HG03520 (cell line): ENCODE results near the gene SLC25A10.

Source experiments
- ATAC-seq: cut with Tn5 transposase; IDR thresholded peaks from one replicate; pipeline ENCODE4 v1.9.1; 2021; ENCODE audit warnings: mild to moderate bottlenecking, moderate library complexity; ENCODE audit not compliant: unreplicated experiment

SLC25A10 gene

DNA sequence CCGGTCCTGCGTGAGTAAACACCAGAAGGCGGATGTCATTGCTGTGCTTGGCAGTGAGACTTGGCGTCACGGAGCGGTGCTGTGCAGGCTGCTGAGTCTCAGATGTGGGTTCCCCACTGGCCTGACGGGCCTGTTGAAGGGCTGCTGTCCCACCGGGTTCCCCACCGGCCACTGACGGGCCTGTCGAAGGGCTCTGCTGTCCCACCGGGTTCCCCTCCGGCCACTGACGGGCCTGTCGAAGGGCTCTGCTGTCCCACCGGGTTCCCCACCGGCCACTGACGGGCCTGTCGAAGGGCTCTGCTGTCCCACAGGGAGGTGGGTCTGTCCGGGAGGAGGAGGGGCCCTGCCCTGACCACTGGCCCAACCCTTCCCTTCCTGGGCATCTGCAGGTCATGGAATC, 25.5 kb upstream of the SLC25A10 start:
- ATAC-seq = no peak

DNA sequence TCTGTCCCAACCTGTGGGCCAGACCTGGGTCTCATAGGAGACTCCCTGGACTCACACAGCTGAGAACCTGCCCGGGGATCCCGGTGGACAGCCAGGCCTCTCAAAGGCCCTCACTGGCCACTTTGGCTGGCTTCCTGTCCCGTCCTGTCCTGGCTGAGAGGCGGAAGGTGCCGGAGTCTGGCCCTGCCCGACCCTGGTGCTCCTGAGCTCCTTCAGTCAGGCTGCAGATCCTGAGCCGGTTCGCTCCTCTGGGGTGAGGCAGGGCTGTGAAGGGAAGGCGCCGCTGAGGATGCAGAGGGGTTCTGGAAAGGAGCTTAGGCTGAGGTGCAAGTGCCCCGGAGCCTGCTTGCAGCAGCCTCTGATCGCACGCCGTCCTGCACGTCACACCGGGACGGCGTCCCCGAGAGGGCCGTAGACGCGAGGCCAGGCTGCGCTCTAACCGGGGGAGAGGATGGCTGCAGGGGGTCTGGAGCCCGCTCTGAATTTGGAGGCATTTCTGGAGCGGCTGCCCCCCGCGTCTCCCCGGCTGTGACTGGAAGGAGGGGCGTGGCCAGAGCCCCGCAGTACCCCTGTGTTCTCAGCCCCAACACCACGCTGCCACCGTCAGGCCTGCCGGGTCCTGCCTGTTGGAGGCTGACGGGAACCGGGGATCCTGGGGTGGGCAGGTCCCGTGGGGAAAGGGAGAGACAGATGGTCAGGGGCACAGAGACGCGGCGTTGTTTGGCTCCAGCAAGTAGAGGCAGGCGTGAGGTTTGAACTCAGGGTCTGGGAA, 24.1 kb upstream of the SLC25A10 start:
- ATAC-seq = no peak

DNA sequence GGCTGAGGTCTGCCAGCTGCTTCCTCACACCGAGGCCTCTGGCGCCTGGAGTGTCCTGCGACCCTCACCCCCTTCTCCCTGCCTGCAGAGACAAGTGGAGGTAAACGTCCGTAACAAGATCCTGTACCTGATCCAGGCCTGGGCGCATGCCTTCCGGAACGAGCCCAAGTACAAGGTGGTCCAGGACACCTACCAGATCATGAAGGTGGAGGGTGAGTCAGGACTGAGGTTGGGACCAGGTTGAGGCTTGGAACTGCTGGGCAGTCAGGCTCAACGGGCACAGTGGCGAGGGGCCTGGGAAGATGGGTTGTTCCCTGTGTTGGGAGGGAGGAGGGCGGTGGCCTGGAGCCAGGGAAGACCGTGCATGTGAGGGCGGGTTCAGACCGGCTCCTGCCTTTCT, 23.5 kb upstream of the SLC25A10 start:
- no peak for ATAC-seq

DNA sequence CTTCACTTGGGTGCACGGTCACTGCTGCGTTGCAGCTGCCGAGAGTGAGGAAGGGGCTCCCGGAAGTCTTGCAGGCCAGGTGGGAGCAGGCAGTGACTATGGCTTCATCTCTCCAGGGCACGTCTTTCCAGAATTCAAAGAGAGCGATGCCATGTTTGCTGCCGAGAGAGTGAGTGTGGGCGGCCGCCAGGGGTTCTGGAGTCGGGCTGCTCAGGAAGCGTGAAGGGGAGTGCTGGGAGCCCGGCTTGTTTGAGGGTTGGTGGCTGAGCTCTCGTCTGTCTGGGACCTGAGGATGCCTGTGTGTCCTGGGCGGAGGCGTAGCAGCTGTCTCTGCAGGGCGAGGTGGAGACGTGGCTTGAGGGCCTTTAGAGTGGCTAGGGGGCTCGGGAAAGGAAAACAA, 22.0 kb upstream of the SLC25A10 start:
- ATAC-seq = no peak

DNA sequence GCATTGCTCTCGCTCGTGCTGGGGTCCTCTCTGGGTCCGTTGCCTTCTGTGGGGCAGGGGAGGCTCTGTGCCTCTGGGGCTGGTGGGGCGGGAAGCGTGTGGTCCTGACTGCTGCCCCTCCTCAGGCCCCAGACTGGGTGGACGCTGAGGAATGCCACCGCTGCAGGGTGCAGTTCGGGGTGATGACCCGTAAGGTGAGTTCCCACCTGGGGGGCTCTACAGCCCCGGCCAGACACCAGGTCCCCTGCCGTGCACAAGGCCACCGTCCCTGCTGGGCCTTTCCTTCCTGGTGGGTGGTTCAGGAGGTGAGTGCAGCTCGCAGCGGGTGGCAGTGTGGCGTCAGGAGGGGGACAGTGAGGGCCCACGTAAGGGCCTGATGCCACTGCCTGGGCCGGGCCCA, 21.5 kb upstream of the SLC25A10 start:
- ATAC-seq = no peak

DNA sequence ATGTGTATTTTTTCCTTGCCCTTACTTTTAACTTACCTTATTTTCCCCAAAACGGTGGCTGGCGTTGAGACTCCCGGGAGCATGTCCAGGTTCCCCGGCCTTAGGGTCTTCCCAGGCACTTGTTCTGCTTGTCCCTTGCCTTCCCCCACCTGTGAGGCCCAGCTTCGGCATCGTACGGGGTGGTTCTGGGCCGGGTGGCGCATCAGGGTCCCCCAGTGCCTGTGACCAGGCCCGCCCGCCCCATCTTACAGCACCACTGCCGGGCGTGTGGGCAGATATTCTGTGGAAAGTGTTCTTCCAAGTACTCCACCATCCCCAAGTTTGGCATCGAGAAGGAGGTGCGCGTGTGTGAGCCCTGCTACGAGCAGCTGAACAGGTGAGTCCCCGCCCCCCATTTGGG, 20.9 kb upstream of the SLC25A10 start:
- no peak for ATAC-seq

DNA sequence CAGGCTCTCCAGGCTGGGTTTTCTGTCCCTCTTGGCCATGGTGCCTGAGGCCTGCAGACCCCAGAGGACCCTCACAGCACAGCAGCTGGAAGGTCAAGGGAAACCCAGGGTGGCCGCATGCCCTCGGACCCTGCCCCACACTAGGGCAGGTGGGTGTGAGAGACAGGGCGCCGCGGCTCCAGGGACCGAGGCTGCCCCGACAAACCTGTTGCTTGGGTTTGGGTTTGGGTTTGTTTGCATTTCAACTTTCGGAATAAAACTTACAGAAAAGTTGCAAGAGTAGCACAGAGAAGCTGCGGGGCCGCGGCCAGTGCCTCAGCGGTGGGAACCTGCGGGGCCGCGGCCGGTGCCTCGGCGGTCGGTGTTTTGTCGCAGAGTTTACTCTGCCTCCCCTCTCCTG, 20.5 kb upstream of the SLC25A10 start:
- ATAC-seq = no peak

DNA sequence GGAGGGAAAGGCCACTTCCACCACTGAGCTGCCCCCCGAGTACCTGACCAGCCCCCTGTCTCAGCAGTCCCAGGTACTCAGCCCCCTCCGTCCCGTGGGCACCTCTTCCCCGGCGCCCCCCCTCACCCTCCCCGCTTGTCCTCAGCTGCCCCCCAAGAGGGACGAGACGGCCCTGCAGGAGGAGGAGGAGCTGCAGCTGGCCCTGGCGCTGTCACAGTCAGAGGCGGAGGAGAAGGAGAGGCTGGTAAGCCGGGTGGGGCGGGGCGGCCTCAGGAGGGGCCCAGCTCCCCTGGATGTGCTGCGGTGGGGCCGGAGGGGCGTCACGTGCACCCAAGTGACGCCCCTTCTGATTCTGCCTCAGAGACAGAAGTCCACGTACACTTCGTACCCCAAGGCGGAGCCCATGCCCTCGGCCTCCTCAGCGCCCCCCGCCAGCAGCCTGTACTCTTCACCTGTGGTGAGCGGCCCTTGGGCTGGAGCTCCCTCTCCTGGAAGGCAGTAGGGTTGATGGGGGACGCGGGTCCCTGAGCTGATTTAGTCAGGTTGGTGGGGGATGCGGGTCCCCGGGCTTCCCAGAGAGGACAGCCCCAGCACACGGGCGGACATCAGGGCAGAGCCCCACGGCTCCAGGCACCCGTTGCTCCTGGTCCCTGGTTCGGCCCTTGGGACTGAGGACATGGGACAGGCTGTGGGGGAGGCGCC, 18.4 kb upstream of the SLC25A10 start:
- ATAC-seq = no peak

DNA sequence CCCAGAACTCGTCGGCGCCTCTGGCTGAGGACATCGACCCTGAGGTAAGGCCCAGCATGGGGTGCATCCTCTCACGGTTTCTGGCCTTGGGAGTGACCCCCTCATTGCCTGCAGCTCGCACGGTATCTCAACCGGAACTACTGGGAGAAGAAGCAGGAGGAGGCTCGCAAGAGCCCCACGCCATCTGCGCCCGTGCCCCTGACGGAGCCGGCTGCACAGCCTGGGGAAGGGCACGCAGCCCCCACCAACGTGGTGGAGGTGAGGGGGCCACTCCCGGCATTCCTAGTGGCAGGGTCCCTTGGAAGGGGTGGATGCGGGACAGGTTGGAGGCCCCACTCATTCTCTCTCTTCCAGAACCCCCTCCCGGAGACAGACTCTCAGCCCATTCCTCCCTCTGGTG, 17.3 kb upstream of the SLC25A10 start:
- no peak for ATAC-seq

DNA sequence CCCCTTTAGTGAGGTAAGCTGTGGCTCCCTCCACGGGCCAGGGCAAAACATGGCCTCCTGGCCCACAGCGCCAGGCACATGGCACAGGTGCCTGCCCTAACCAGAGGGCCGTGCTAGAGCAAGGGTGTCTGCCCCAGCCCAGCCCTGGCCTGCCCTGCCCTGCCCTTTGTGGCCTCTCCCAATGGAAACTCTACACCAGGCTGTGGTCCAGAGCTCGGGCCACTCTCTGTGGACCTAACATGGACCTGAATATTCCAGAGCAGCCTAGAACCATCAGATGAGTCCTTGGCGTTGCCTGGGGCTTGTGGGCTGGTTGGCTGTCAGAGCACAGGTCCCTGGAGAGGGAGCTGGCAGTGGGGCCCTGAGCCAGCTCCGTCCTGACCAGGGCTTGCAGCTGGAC, 16.9 kb upstream of the SLC25A10 start:
- ATAC-seq = no peak

DNA sequence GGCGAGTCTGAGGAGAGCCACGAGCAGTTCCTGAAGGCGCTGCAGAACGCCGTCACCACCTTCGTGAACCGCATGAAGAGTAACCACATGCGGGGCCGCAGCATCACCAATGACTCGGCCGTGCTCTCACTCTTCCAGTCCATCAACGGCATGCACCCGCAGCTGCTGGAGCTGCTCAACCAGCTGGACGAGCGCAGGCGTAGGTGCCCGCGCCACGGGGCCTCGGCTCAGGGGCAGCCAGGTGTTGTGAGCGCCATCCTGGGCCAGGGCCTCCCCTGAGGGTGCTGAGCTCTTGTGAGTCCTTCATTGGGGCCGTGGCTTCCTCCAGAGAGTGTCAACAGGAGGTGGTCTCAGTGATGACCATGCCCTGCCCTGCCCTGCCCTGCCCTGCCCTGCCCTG, 16.3 kb upstream of the SLC25A10 start:
- ATAC-seq = no peak

DNA sequence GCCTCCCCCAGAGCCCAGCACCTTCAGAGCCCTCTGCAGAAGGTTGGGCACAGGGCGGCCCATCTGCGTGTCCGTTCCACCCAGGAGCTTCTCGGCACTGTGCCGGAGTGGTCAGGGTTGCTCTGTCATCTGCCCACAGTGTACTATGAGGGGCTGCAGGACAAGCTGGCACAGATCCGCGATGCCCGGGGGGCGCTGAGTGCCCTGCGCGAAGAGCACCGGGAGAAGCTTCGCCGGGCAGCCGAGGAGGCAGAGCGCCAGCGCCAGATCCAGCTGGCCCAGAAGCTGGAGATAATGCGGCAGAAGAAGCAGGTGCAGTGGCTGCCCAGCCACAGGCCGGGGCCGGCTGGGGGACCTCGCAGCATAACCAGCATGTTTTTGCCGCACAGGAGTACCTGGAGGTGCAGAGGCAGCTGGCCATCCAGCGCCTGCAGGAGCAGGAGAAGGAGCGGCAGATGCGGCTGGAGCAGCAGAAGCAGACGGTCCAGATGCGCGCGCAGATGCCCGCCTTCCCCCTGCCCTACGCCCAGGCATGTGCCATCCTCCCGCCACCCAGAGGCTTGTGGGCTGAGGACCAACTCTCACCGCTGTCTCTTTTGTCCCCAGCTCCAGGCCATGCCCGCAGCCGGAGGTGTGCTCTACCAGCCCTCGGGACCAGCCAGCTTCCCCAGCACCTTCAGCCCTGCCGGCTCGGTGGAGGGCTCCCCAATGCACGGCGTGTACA, 15.7 kb upstream of the SLC25A10 start:
- no peak for ATAC-seq

DNA sequence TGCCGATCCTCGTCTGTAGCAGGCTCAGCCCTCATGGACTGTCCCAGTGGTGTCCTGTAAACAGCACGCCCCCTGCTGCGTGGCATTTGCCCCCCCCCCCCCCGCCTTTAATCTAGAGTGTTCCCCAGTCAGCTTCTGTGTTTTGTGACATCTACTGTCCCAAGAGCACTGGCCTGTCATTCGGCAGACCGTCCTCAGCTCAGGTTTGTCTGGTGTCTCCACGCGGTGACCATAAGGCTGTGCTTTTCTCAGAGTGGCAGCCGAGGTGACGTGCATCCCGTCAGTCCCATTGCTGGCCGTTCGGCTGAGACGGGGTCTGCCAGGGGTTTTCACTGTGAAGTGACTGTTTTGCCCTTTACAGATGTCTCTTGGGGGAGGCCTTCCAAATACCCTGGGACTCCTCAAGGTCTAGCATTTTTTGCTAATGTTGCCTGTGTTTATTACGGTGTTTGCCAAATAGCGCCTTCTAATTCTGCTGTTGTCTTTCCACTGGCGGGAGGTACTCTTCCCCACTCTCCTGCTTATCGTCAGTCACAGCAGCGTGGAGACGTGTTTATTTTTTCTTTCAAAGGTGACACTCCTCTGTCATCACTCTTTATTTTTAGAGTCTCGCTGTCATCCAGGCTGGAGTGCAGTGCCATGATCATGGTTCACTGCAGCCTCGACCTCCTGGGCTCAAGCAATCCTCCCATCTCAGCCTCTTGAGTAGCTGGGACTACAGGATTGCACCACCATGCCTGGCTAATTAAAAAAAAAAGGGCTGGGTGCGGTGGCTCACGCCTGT, 14.6 kb upstream of the SLC25A10 start:
- ATAC-seq = no peak

DNA sequence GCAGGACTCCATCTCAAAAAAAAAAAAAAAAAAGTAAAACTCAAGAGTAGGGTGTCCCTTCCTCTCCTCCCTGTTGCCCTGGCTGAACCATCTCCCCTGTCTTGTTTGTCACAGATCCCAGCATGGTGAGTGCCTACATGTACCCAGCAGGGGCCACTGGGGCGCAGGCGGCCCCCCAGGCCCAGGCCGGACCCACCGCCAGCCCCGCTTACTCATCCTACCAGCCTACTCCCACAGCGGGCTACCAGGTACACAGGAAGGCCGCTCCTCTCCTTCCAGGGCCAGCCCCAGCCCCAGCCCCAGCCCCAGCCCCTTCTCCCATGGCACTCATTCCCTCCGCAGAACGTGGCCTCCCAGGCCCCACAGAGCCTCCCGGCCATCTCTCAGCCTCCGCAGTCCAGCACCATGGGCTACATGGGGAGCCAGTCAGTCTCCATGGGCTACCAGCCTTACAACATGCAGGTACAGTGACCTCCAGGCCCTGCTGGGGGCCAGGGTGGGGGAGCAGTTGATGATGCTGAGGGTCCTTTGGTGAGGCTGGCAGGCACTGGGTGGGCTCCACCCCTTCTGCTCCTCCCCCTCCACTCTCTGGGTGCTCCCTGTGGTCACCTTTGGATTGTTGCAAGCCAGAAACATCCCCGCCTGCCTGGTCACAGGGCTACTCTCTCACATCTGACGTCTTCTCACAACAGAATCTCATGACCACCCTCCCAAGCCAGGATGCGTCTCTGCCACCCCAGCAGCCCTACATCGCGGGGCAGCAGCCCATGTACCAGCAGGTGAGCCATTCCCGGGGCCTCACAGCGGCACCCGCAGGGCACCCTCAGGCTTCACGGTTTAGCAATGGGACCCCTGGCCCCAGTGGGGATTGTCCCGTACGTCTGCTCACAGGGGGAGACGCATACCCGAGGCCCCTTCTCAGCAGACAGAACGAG, 11.5 kb upstream of the SLC25A10 start:
- no peak for ATAC-seq

DNA sequence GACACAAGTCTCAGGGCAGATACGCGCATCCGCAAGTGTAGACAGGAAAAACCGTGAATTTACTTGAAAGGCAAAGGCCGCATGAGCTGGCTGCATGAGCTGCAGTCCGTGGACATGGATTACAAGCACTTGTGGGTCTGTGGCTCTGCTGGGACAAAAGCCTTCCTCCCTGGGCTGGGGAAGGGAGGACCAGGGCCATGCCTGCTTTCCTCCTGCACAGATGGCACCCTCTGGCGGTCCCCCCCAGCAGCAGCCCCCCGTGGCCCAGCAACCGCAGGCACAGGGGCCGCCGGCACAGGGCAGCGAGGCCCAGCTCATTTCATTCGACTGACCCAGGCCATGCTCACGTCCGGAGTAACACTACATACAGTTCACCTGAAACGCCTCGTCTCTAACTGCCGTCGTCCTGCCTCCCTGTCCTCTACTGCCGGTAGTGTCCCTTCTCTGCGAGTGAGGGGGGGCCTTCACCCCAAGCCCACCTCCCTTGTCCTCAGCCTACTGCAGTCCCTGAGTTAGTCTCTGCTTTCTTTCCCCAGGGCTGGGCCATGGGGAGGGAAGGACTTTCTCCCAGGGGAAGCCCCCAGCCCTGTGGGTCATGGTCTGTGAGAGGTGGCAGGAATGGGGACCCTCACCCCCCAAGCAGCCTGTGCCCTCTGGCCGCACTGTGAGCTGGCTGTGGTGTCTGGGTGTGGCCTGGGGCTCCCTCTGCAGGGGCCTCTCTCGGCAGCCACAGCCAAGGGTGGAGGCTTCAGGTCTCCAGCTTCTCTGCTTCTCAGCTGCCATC, 10.6 kb upstream of the SLC25A10 start:
- no peak for ATAC-seq

DNA sequence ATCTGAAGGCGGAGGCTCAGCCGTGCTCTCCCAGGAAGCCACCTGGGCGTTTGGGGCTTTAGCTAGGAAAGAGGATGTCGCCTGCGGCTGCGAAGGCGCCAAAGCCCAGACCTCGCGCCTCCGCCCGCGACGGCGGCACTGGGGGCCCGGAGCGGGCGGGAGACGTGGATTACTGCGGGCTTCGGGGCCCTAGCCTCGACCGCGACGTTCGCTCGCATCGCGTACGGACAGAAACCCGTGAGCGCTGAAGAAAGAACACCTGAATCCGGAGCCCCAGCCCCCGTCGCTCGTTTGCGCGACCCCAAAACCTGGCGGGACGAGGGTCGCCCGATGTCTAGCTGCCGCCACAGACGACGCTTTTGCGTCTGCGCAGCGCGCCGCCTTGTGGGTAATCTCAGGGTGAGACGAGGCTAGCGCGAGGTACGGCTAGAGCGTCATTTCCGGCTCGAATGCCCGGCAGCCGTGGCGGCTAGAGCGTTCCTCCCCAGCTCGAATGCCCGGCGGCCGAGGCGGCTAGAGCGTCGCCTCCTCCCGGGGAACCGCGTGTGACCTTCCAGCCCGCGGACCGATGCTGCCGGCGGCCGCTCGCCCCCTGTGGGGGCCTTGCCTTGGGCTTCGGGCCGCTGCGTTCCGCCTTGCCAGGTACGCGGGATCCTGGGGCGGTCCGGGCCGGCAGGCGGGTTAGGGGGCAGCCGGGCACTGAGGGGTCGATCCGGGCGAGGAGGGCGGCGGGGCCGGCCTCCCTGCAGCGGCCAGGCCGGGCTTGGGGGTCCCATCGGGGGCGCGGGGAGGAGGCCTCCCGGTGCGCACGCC, 8.9 kb upstream of the SLC25A10 start, which contains the start of gene MRPL12:
MRPL12 (plus strand) TSS at position 434 of the 813 bp plus-strand sequence; CDS start at position 569, 135 bp downstream.
- ATAC-seq = no peak

DNA sequence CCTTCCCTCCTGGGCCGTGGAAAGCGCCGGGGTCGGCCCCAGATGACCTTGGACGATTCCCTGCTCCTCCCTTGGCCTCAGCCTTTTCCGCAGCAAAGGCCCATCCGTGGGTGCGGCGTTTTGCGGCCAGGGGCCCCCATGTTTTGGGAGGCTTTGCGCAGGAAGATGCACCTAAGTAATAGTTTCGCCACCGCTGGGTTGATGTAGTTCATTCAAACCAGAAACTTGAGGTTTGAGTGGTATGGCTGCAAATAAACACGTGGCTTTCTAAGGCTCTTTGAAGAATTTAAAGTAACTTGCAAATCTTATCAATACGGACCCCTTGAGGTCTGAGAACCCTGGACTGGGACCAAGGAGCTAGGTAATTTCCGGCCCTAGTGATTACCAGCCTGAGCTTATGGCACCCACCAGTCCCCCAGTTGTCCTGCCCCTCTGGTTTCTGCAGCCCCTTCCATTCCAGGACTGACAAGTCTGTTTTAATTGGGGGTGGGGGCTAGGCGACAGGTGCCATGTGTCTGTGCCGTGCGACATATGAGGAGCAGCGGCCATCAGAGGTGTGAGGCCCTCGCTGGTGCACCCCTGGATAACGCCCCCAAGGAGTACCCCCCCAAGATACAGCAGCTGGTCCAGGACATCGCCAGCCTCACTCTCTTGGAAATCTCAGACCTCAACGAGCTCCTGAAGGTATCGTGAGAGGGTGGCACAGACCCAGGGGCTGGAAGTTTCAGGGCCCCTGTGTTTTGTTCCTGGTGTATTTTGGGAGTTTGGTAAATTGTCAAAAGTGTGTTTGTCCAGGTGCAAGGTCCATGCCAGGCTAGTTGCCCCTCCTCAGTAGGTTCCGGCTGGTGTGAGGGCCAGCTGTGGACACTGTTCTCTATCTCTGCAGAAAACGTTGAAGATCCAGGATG, 8.1 kb upstream of the SLC25A10 start:
- no peak for ATAC-seq
